Type B pancreatic cell (in vitro differentiated cells): Measurements from ENCODE around the gene RBM14. TPM values are rescaled to one million over a fixed set of nuclear protein-coding genes. Genes with fewer than 3 reads are reported as not detected.
"Not testable (repeated sequence)": the region's sequence is repeated elsewhere in the genome, so short reads cannot be mapped to it uniquely, and the experiment has no call there.

Source experiments
- DNase-seq: peaks from one replicate; pipeline ENCODE4 v3.0.0; 2021; ENCODE audit warnings: mixed read lengths; ENCODE audit not compliant: unreplicated experiment; ENCODE audit errors: extremely low spot score
- H3K27ac Mint-ChIP-seq: 2 replicates; pipeline ENCODE4 v1.8.0; 2021; ENCODE audit warnings: mild to moderate bottlenecking, mixed read lengths
- H3K27me3 Mint-ChIP-seq: 2 replicates; pipeline ENCODE4 v1.8.0; 2021; ENCODE audit warnings: mixed read lengths
- H3K36me3 Mint-ChIP-seq: 2 replicates; pipeline ENCODE4 v1.8.0; 2021; ENCODE audit warnings: mixed read lengths
- H3K4me1 Mint-ChIP-seq: one replicate; pipeline ENCODE4 v1.8.0; 2021; ENCODE audit warnings: mixed read lengths; ENCODE audit not compliant: unreplicated experiment
- H3K4me3 Mint-ChIP-seq: 2 replicates; pipeline ENCODE4 v1.8.0; 2021; ENCODE audit warnings: mild to moderate bottlenecking, mixed read lengths
- H3K9me3 Mint-ChIP-seq: 2 replicates; pipeline ENCODE4 v1.8.0; 2021; ENCODE audit warnings: mixed read lengths
- CTCF ChIP-seq: fragments of 200-600 bp; sonication (generic); conservative IDR thresholded peaks from 2 replicates; pipeline ENCODE4 v1.5.0; 2021; ENCODE audit warnings: antibody characterized with exemption, mild to moderate bottlenecking
- total RNA-seq: library from RNA; stranded (reverse); gene quantifications from 2 replicates; pipeline ENCODE4 v1.2.1, GENCODE V29; 2021; ENCODE audit warnings: low replicate concordance

RBM14 gene
- total RNA-seq, 1 donor from 2014 or later: 128 TPM

- H3K27me3 Mint-ChIP-seq: peaks cover 15% of the 10 kb centered on the region
- DNase-seq: no peak
- H3K9me3 Mint-ChIP-seq: no peaks in the 10 kb centered on the region
- no peak overlapping the region for H3K27ac Mint-ChIP-seq
- no peaks in the 10 kb centered on the region for H3K4me1 Mint-ChIP-seq
- no peak overlapping the region for H3K4me3 Mint-ChIP-seq
- H3K36me3 Mint-ChIP-seq: no peaks in the 10 kb centered on the region
- TF ChIP-seq CTCF: no peak
Observed at GRCh38 chr11:66570850-66571180, 45.6 kb upstream of the RBM14 start.

GRCh38 chr11:66579017-66579606 is 37.3 kb upstream of the RBM14 start:
- Mint-ChIP-seq H3K4me1 (no peaks in the 10 kb centered on the region), H3K27me3 (peaks cover 28% of the 10 kb centered on the region), H3K4me3 (no peak overlapping the region), H3K27ac (no peak overlapping the region), H3K9me3 (peaks cover 5% of the 10 kb centered on the region), H3K36me3 (no peaks in the 10 kb centered on the region)
- DNase-seq: peak; percentile 84
- TF ChIP-seq CTCF: peak; percentile 91

GRCh38 chr11:66580803-66581202 is 35.6 kb upstream of the RBM14 start:
- no peaks in the 10 kb centered on the region for H3K36me3 Mint-ChIP-seq

GRCh38 chr11:66581261-66581660 is 35.2 kb upstream of the RBM14 start:
- TF ChIP-seq CTCF: no peak
- Mint-ChIP-seq H3K36me3 (no peaks in the 10 kb centered on the region), H3K27me3 (peaks cover 16% of the 10 kb centered on the region), H3K4me3 (no peak overlapping the region), H3K4me1 (no peaks in the 10 kb centered on the region), H3K9me3 (peaks cover 5% of the 10 kb centered on the region), H3K27ac (no peak overlapping the region)
- no peak for DNase-seq

More at GRCh38 chr11:66580803-66581202, 35.6 kb upstream of the RBM14 start:
- Mint-ChIP-seq H3K9me3 (peaks cover 5% of the 10 kb centered on the region), H3K27me3 (peaks cover 19% of the 10 kb centered on the region), H3K4me1 (no peaks in the 10 kb centered on the region), H3K4me3 (no peak overlapping the region), H3K27ac (no peak overlapping the region)
- no peak for DNase-seq
- no peak for TF ChIP-seq CTCF

- H3K4me3 Mint-ChIP-seq, H3K4me1 Mint-ChIP-seq, H3K9me3 Mint-ChIP-seq, H3K27ac Mint-ChIP-seq, H3K36me3 Mint-ChIP-seq, DNase-seq: not testable (repeated sequence)
- H3K27me3 Mint-ChIP-seq: peaks cover 11% of the 10 kb centered on the region
Observed at GRCh38 chr11:66582565-66583147, 33.8 kb upstream of the RBM14 start.

GRCh38 chr11:66585447-66585846 is 31.0 kb upstream of the RBM14 start:
- H3K4me3 Mint-ChIP-seq, H3K27ac Mint-ChIP-seq, DNase-seq, H3K4me1 Mint-ChIP-seq, H3K27me3 Mint-ChIP-seq, H3K36me3 Mint-ChIP-seq, H3K9me3 Mint-ChIP-seq: not testable (repeated sequence)
